GM21786 (cell line): Measurements from ENCODE around the gene YIPF3.
"Not testable (repeated sequence)": the region's sequence is repeated elsewhere in the genome, so short reads cannot be mapped to it uniquely, and the experiment has no call there.

Experiments
- ATAC-seq: cut with Tn5 transposase; IDR thresholded peaks from one replicate; pipeline ENCODE4 v1.9.1; 2021; ENCODE audit not compliant: unreplicated experiment

YIPF3 gene

GRCh38 chr6:43509984-43510826 lies 6.5 kb downstream of the YIPF3 start, which contains the start of gene LRRC73:
LRRC73 (minus strand) TSS chr6:43510346; CDS start chr6:43509785, 561 bp downstream.
- ATAC-seq, result peak; percentile 51

GRCh38 chr6:43509142-43509983 lies 7.4 kb downstream of the YIPF3 start:
- ATAC-seq, result no peak

GRCh38 chr6:43508481-43509141 lies 8.1 kb downstream of the YIPF3 start:
- no peak for ATAC-seq

GRCh38 chr6:43506667-43507471 lies 9.9 kb downstream of the YIPF3 start:
- ATAC-seq, result peak; percentile 66

- ATAC-seq, result no peak
Measured at GRCh38 chr6:43506171-43506570, 10.6 kb downstream of the YIPF3 start.

- no peak for ATAC-seq
Measured at GRCh38 chr6:43505718-43506117, 11.0 kb downstream of the YIPF3 start.

- ATAC-seq, result no peak
Measured at GRCh38 chr6:43504756-43505593, 11.8 kb downstream of the YIPF3 start.

- no peak for ATAC-seq
Measured at GRCh38 chr6:43503443-43503842, 13.3 kb downstream of the YIPF3 start.

- ATAC-seq, result no peak
Measured at GRCh38 chr6:43502666-43503065, 14.1 kb downstream of the YIPF3 start.

GRCh38 chr6:43500921-43501320 lies 15.8 kb downstream of the YIPF3 start:
- ATAC-seq, result no peak

GRCh38 chr6:43499028-43499815 lies 17.5 kb downstream of the YIPF3 start:
- ATAC-seq, result no peak

- not testable (repeated sequence) for ATAC-seq
Measured at GRCh38 chr6:43498291-43498690, 18.4 kb downstream of the YIPF3 start.

GRCh38 chr6:43497689-43498088 lies 19.0 kb downstream of the YIPF3 start:
- no peak for ATAC-seq

- no peak for ATAC-seq
Measured at GRCh38 chr6:43497129-43497396, 19.7 kb downstream of the YIPF3 start.

- ATAC-seq, result no peak
Measured at GRCh38 chr6:43496370-43497128, 20.2 kb downstream of the YIPF3 start.

GRCh38 chr6:43495409-43495941 lies 21.3 kb downstream of the YIPF3 start:
- ATAC-seq, result no peak

- ATAC-seq, result no peak
Measured at GRCh38 chr6:43494766-43495165, 22.0 kb downstream of the YIPF3 start.

- ATAC-seq, result no peak
Measured at GRCh38 chr6:43494321-43494720, 22.4 kb downstream of the YIPF3 start.
